Subcutaneous abdominal adipose tissue (tissue), 5 donors: ENCODE measurements around the gene RCAN2.
"Not testable (repeated sequence)": the region's sequence is repeated elsewhere in the genome, so short reads cannot be mapped to it uniquely, and the experiment has no call there.

Experiments
- H3K27ac ChIP-seq: one replicate; pipeline ENCODE4 v1.7.0; 2013; ENCODE audit warnings: low read depth, mild to moderate bottlenecking, inconsistent platforms, low read length, moderate library complexity
- H3K27me3 ChIP-seq, 5 donors: one replicate each; pipeline ENCODE4 v1.7.0; 2013; ENCODE audit warnings: low read length in 5 of 5, inconsistent platforms in 1 of 5; ENCODE audit not compliant: control insufficient read depth in 5 of 5, insufficient read depth in 4 of 5
- H3K36me3 ChIP-seq, 5 donors: one replicate each; pipeline ENCODE4 v1.7.0; 2013; ENCODE audit warnings: low read length in 5 of 5; ENCODE audit not compliant: control insufficient read depth in 5 of 5, insufficient read depth in 5 of 5
- H3K4me1 ChIP-seq, 5 donors: one replicate each; pipeline ENCODE4 v1.7.0; 2013; ENCODE audit warnings: low read length in 5 of 5, mild to moderate bottlenecking in 3 of 5, moderate library complexity in 1 of 5; ENCODE audit not compliant: control insufficient read depth in 5 of 5, insufficient read depth in 5 of 5
- H3K4me3 ChIP-seq, 5 donors: one replicate each; pipeline ENCODE4 v1.7.0; 2013; ENCODE audit warnings: low read length in 5 of 5, low read depth in 1 of 5
- H3K9ac ChIP-seq, 5 donors: one replicate each; pipeline ENCODE4 v1.7.0; 2013; ENCODE audit warnings: low read length in 5 of 5, mild to moderate bottlenecking in 4 of 5, moderate library complexity in 3 of 5
- H3K9me3 ChIP-seq, 5 donors: one replicate each; pipeline ENCODE4 v1.7.0; 2013; ENCODE audit warnings: low read length in 5 of 5; ENCODE audit not compliant: control insufficient read depth in 5 of 5
- donor health status: healthy.
- donor health status: healthy.
- donor health status: healthy.
- donor health status: healthy.
- donor health status: healthy.

Gene RCAN2

DNA sequence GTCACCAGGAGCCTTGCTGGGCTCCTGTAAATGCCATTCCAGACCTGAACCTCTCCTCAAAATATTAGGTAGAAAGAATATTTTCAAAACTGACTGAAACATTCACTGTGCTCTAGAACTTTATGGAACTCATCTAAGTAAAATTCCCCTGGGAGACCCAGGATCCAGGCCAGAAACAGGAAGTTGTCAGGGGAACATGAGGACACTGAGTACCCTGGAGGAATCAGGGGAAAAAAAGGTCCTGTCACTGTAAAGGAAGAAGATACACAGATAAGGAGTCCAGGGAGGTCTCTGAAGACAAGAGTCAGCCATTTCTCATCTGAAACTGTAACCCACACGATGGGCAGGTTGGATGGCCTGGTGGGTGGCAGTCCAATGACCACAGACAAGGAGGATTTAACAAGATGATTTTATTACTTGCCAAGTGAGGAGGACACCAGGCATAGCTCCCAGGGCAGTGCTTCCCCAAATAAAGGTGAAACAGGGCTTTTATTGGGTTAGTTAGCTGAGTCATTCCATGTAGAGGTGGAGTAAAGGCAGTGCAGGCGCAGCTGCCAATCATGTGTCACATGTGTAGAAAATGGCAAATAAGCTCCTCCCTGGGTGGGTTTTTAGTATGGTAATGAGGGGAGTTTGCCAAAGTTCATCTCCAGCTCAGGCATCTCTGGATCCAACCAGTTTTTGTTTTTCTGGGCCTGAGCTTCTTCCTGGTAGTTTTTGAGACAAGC lies 138.5 kb downstream of the RCAN2 start:
- no peak overlapping the region for H3K9ac ChIP-seq
- no peak overlapping the region for H3K27ac ChIP-seq
- no peaks in the 10 kb centered on the region for H3K27me3 ChIP-seq
- no peaks in the 10 kb centered on the region for H3K36me3 ChIP-seq
- H3K9me3 ChIP-seq: no peaks in the 10 kb centered on the region
- H3K4me3 ChIP-seq: no peak overlapping the region
- H3K4me1 ChIP-seq: peaks cover 0 to 20% (median 9%) of the 10 kb centered on the region in 5 donors

DNA sequence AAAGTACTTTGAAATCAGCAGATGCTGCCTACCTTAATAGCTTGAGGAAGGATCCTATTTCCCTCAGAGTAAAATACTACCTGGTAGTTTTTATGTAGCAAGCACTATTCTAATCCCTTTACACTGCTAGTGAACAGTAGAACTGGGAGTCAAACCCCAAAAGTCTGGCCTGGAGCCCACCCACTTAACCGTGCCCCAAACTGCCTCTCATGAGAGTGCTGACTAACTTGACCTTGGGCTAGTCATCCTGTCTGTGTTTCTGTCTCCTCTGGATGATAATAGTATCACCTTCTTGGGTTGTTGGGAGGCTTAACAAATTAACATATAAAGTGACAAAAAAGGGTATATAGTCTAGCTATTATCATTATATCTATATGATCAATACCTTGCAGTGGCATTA lies 140.5 kb downstream of the RCAN2 start:
- H3K9ac ChIP-seq: no peak overlapping the region
- H3K4me1 ChIP-seq: peaks cover 0 to 20% (median 9%) of the 10 kb centered on the region in 5 donors
- H3K4me3 ChIP-seq: no peak overlapping the region
- no peak overlapping the region for H3K27ac ChIP-seq
- H3K9me3 ChIP-seq: peaks cover 0 to 2% (median 0%) of the 10 kb centered on the region in 5 donors
- no peaks in the 10 kb centered on the region for H3K27me3 ChIP-seq
- no peaks in the 10 kb centered on the region for H3K36me3 ChIP-seq

GRCh38 chr6:46347669-46348068 lies 143.6 kb downstream of the RCAN2 start:
- Histone ChIP-seq H3K4me1 (peaks cover 0 to 15% (median 6%) of the 10 kb centered on the region in 5 donors), H3K27me3 (no peaks in the 10 kb centered on the region), H3K9ac (no peak overlapping the region), H3K27ac (peak overlapping the region; percentile 10), H3K9me3 (peaks cover 0 to 2% (median 0%) of the 10 kb centered on the region in 5 donors), H3K36me3 (no peaks in the 10 kb centered on the region), H3K4me3 (no peak overlapping the region)

- Histone ChIP-seq H3K4me3 (no peak overlapping the region), H3K9me3 (no peaks in the 10 kb centered on the region), H3K27me3 (no peaks in the 10 kb centered on the region), H3K9ac (no peak overlapping the region), H3K27ac (no peak overlapping the region), H3K4me1 (peaks cover 0 to 11% (median 0%) of the 10 kb centered on the region in 5 donors), H3K36me3 (no peaks in the 10 kb centered on the region)
Measured at GRCh38 chr6:46340246-46340645, 151.0 kb downstream of the RCAN2 start.

- H3K4me1 ChIP-seq: peaks cover 0 to 32% (median 8%) of the 10 kb centered on the region in 5 donors
- no peaks in the 10 kb centered on the region for H3K27me3 ChIP-seq
- no peak overlapping the region for H3K9ac ChIP-seq
- no peak overlapping the region for H3K4me3 ChIP-seq
- no peaks in the 10 kb centered on the region for H3K36me3 ChIP-seq
- H3K27ac ChIP-seq: no peak overlapping the region
- H3K9me3 ChIP-seq: no peaks in the 10 kb centered on the region
Measured at GRCh38 chr6:46338131-46338530, 153.1 kb downstream of the RCAN2 start.

DNA sequence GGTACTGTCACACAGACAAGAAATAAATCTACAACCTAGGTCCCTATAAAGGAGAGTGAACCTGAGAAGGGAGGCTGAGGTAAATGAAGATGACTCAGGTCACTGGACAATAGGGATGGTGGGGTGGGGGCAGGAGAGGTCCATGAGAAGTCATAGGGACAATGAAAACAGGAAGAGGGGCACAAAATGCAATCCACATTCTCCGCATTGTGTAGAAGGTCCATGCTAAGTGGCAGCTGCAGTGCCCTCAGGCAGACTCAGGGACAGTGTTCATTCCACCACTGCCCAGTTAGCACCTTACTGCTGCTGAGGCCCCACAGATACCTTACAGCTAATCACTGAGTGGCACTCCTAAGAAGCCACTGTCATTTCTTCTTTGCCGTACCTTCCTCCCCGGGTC lies 156.8 kb downstream of the RCAN2 start:
- Histone ChIP-seq H3K27ac (peak overlapping the region; percentile 55), H3K27me3 (no peaks in the 10 kb centered on the region), H3K9me3 (no peaks in the 10 kb centered on the region), H3K36me3 (no peaks in the 10 kb centered on the region), H3K4me1 (peaks cover 0 to 37% (median 13%) of the 10 kb centered on the region in 5 donors), H3K4me3 (no peak overlapping the region), H3K9ac (no peak overlapping the region)

GRCh38 chr6:46333481-46333880 lies 157.8 kb downstream of the RCAN2 start:
- Histone ChIP-seq H3K9ac (no peak overlapping the region), H3K36me3 (no peaks in the 10 kb centered on the region), H3K27me3 (no peaks in the 10 kb centered on the region), H3K4me1 (peaks cover 0 to 45% (median 15%) of the 10 kb centered on the region in 5 donors), H3K27ac (peak overlapping the region; percentile 55), H3K9me3 (no peaks in the 10 kb centered on the region), H3K4me3 (no peak overlapping the region)

- not testable (repeated sequence) for H3K27me3 ChIP-seq, H3K9me3 ChIP-seq, H3K36me3 ChIP-seq, H3K9ac ChIP-seq, H3K27ac ChIP-seq, H3K4me3 ChIP-seq
- peaks cover 0 to 56% (median 23%) of the 10 kb centered on the region in 5 donors for H3K4me1 ChIP-seq
Measured at GRCh38 chr6:46332448-46332847, 158.8 kb downstream of the RCAN2 start.

DNA sequence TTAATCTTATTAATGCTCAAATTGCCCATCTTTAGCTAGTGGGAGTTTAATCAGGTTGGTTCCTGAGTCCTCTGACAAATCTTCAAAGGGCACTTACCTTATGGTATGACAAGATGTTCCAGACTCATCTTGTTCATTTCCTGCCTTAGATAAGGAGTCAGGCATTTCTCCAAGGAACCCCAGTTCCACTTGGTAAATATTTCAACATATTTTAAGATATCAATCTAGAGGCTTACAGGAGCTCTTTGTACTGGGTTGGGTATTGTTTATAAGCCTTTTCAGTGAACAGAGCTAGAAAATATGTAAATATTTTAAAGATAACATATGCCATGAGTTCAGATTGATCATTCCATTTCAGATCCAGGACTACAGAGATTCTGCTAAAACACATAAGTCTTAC lies 159.8 kb downstream of the RCAN2 start:
- Histone ChIP-seq H3K4me3 (no peak overlapping the region), H3K9ac (no peak overlapping the region), H3K27me3 (no peaks in the 10 kb centered on the region), H3K36me3 (no peaks in the 10 kb centered on the region), H3K4me1 (peaks cover 0 to 57% (median 23%) of the 10 kb centered on the region in 5 donors), H3K9me3 (no peaks in the 10 kb centered on the region), H3K27ac (no peak overlapping the region)

GRCh38 chr6:46329568-46329967 lies 161.7 kb downstream of the RCAN2 start:
- H3K27me3 ChIP-seq: no peaks in the 10 kb centered on the region
- no peaks in the 10 kb centered on the region for H3K36me3 ChIP-seq
- no peak overlapping the region for H3K4me3 ChIP-seq
- no peaks in the 10 kb centered on the region for H3K9me3 ChIP-seq
- no peak overlapping the region for H3K9ac ChIP-seq
- H3K4me1 ChIP-seq: peaks cover 0 to 50% (median 28%) of the 10 kb centered on the region in 5 donors
- no peak overlapping the region for H3K27ac ChIP-seq
